NCI-H1694 (cell line): ENCODE results near the gene GJC3.
A peak's percentile ranks its signal among the peaks of the same experiment; 100 is the strongest.
"Not testable (repeated sequence)": the region's sequence is repeated elsewhere in the genome, so short reads cannot be mapped to it uniquely, and the experiment has no call there.

Experiments
- DNase-seq: peaks from one replicate; lab custom pipeline; 2025; lab: John Stamatoyannopoulos, UW

The GJC3 gene

DNA sequence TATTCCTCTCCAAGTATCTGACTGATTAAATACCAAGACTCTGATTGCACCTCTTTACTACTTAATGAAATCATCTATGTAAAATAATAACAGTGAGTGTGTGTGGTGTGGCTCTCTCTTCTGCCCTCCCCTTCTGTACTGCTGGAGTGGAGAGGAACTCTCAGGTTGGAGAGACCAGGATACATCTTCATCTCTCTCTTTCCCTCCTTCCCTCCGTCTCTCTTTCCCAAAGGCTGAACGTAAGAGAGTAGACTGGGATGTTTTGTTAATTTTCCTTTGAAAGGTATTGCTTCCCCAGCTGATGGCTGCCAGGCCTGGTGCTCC lies 272 bp upstream of the GJC3 start:
- DNase-seq, result no peak

DNA sequence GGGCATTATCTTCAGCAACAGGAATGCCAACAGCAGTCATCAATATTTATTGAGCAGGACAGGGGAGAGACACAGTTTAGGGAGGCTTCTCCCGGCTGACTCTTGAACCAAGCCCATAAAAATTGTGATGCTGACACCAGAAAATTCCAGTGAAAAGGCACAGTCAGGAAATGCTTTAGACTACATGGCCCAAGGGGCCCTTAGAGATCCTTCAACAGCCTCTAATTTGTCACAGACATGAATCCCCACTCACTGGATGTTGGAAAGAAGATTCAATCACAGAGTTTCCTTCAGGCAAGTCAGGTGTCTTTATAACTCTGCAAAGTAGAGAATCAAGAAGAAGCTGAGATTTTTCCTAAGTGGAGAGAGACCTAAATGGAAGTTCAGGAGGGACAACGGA lies 1.2 kb downstream of the GJC3 start:
- DNase-seq, result no peak

DNA sequence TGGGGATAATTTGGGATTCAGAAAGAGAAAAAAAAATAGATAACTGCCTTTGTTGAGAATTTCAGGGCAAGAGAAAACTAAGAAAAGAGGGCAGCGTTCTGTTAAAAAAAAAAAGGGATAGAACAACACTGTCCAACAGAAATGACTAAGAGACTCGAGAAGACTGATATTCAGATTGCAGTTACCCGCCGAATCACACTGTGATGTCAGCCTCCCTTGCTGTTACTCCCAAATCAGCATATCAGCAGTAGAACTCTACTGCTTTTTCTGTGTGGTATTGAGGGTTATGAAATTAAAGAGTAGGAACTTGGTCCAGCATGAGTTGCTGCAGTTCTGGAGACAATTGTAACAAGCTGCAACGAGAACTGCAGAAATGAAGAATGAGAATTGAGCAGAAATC lies 1.9 kb downstream of the GJC3 start:
- DNase-seq, result no peak

DNA sequence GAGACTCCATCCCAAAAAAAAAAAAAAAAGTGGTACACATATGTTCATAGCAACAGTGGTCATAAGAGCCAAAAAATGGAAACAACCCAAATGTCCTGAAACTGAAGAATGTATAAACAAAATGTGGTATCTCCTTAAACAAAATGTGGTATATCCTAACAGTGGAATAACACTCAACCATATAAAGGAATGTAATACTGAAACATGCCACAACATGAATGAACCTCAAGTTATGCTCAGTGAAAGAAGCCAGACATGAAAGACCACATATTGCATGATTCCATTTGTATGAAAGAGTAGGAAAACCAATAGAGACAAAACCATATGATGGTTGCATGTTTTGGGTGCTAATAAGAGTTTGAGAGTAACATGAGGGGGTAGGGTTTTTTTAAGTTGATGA lies 3.1 kb downstream of the GJC3 start:
- no peak for DNase-seq

DNA sequence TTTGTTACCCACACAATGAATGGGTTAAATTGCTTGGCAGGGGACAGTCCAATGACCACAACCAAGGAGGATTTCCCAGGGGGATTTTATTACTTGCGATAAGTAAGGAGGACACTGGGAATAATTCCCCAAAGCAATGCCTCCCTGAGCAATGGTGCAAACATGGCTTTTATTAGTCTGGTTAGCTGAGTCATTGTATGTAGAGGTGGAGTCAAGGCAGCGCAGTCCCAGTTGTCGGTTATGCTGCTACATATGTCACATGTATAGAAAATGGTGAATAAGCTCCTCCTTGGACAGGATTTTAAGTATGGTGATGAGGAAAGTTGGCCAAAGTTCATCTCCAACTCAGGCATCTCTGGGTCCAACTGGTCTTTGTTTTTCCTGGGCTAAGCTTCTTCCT lies 6.2 kb downstream of the GJC3 start:
- DNase-seq, result no peak

DNA sequence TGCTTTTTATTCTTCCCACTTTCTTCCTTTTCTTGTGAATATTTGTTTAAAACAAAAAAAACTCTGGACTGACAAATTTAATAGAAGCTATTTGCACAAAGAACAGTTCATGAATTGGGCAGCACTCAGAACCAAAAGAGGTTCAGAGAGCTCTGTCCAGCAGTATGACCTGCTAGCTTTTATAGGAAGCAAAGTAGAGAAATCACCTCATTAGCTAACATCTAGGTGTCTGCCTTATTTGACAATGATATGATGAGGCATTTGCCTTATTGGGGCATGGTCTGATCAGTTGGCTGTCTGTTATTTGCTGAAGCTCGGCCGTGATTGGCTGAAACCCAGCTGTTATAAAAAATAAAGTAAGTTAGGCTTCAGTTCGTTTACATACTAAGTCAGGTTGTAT lies 9.3 kb downstream of the GJC3 start:
- DNase-seq, result no peak

DNA sequence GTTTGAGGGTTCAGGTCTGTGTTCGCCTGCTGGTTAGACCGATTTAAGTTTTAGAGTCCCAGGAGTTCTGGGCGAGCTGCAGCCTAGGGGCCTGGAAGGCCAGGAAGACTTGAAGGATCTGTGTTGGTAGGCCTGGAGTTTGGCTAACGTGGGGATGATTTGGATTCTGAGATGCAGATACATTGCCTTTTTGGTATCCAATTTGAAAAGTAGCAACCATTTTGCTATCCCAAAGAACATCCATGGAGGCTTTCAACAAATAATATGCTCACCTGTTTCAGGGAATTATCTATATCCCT lies 9.7 kb downstream of the GJC3 start:
- DNase-seq, result no peak

DNA sequence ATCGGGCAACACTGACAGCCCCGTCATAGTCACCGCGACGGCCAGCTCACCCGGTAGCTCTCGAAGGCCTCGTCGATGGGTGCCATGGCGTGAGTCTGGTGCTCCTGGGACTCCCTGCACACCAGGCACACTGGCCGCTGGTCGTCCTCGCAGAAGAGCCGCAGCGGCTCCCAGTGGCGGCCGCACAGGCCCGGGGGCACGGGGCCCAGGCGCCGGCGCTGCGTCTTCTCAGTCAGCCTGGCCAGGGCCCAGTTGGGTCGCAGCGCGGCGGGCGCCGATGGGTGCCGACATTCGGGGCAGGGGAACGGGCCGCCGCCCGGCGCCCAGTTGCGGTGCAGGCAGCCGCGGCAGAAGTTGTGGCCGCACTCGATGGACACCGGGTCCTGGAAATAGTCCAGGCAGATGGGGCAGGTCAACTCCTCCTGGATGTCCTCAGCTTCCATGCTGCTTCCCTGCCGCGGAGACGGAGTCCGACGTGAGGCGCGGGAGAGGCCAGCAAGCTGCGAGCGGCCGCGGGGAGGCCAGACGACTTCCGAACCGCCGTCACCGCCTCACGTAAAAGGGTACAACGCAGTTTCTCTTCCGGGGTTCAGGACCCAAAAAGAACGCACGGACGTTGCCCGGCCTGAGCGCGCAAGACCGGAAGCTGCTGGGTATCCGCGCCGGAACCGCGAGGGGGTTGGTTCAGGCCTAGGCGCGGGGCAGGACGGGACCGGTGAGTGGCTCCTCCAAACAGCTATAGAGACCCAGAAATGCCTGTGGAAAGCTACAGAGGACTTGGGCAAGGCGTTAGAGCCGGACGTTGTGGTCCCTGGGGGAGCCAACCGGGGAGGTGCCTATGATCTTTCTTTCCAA lies 10.2 kb downstream of the GJC3 start, which contains the start of gene TRIM4:
Gene TRIM4 (minus strand): TSS at position 572 of the 855 bp plus-strand sequence. CDS start 129 bp downstream, at position 443.
- DNase-seq, result peak; percentile 47

DNA sequence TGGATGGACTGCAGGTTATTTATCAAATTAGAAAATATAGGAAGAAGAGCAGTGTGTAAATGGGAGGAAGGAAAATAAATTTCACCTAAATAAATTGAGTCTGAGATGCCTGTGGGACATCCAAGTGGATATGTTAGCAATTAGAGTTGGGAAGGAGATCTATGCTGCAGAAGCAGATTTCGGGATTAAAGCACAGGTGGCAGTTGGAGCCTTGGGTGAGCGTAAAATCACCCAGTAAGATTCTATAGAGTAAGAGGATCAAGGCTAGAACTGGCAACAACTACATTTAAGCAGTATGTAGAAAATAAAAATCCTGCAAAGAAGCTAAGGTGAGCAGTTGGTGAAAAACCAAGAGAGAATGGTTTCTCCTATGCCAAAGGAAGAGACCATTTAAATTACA lies 18.4 kb downstream of the GJC3 start:
- no peak for DNase-seq

DNA sequence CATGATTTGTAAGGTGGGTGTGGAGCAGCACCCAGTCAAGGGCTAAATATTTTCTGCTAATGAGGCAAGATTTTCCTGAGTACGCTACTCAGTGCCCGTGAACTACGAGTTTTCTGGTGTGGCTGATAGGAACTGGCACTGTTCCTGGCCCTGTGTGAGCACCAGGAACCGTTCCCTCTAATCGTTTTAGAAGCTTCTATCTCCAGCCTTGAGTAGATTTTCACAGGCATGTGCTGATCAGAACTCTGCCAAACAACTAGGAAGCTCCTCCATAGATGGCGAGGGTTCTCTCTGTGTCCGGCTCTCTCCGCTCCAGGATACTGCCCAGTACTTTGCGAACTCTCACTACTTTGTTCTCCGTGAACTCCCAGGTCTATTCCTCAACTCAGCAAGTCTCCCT lies 27.8 kb downstream of the GJC3 start:
- DNase-seq, result no peak

DNA sequence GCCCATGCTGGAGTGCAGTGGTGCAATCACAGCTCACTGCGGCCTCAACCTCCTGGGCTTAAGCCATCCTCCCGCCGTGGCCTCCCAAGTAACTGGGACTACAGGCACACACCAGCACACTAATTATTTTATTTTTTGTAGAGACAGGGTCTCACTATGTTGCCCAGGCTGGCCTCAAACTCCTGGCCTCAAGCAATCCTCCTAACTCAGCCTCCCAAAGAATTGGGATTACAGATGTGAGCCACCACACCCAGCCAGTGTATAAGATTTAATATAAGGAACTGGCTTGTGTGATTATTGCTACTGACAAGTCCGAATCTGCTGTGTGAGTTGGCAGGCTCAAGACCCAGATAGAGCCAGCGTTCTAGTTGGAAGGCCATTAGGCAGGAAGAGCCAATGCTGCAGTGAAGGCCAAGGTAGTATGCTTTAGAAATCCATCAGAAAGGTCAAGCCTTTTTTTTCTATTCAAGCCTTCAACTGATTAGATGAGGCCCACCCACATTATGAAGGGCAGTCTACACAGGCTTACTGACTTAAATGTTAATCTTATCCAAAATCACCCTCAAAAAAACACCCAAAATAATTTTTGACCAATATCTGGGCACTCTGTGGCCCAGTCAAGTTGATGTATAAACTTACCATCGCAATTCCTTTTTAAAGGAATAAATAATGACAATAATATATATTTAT lies 29.4 kb downstream of the GJC3 start:
- no peak for DNase-seq

DNA sequence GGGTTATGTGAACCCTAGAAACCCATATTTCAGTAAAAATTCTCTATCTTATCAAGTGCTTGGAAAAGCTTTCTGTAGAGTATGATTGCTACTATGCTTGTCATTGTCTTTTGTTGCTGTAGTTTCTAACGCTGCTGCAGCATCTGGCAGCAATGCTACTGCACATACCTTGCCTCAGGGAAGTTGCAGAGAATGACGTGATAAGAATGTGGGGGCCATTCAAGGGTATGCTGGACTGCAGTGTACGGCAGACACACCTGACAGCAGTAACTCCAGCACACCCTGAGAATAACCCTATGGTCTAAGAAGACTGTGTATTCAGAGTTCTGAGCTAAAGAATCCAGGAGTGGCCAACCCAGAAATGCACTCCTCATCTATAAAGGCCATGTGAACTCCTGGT lies 30.6 kb downstream of the GJC3 start:
- no peak for DNase-seq

DNA sequence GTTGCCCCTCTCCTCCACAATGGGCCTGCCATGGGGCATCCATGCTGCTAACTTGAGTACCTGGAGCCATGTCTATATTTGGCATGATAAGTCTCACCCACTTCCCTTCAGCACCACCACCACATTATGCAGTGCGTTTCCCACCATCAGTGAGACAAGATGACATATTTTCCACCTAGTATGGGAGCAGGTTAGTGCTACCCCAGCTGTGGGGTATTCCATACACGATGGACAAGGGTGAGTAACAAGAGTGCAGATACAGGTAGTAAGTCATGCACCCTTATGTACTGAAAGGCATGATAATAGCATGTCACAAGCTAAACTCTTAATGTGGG lies 31.4 kb downstream of the GJC3 start:
- no peak for DNase-seq

DNA sequence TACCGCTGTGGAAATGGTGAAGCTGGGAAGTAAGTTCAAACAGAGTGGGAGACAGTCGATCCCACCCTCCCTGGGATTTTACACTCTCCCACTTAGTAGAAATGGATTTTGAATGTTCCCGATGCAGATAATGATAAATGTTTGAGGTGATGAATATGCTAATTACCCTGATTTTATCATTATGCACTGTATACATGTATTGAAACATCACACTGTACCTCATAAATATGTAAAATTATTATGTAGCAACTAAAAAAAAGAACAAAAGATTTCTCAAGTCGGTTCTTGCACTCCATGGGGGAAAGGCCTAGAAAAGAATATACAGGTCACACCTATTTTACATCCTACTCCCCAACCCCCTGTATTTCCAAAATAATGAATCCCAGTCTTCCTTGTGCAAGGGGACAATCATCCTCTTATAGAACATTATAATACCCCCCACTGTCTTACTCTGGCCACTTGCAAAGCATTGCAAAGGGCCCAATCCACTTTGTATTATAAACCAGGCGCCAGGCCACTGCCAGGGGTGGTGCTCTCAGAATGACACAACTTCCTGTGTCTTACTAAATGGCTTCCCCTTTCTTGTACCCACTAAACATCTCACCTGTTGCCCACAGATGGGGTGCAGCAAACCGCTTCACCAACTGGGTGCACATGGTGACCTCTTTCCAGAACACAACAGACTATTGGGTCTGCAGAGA lies 31.9 kb downstream of the GJC3 start:
- no peak for DNase-seq

DNA sequence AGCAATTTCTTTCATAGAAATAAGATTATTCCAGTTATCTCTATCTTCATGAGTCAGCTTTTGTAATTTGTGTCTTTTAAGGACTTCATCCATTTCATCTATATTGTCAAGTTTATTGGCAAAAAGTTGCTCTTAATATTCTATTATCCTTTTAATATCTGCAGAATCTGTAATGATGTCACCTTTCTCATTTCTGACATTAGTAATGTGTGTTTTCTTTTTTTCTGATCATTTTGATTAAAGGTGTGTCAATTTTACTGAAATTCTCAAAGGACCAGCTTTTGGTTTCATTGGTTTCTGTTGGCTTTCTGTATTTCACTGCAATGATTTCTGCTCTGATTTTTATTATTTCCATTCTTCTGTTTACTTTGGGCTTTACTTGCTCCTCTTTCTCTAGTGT lies 34.7 kb downstream of the GJC3 start:
- no peak for DNase-seq

DNA sequence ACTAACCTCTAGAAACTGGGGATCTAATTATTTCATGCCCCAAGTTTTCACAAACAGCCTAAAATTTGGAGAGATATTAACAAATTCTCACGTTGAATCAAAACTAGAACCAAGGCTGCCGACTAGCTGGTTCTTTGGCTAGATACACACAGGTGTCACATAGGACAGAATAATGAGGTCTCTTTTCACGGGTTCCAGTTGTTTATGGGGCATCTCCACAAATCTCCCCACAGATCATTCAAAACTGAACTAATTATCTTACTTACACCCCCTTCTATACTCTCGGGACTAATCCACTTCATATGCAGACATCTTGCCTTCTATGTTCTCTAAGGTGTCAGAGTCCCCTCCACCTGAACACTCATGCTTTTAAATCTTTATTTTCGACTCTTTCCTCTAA lies 36.1 kb downstream of the GJC3 start:
- DNase-seq, result no peak

DNA sequence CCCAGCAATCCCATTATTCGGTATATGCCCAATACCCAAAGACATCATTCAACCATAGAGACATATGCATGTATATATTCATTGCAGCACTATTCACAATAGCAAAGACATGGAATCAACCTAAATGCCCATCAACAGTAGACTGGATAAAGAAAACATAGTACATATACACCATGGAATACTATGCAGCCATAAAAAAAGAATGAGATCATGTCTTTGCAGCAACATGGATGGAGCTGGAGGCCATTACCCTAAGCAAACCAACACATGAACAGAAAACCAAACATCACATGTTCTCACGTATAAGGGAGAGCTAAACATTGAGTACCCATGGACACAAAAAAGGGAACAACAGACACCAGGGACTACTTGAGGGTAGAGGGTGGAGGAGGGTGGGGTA lies 39.1 kb downstream of the GJC3 start:
- DNase-seq, result not testable (repeated sequence)

DNA sequence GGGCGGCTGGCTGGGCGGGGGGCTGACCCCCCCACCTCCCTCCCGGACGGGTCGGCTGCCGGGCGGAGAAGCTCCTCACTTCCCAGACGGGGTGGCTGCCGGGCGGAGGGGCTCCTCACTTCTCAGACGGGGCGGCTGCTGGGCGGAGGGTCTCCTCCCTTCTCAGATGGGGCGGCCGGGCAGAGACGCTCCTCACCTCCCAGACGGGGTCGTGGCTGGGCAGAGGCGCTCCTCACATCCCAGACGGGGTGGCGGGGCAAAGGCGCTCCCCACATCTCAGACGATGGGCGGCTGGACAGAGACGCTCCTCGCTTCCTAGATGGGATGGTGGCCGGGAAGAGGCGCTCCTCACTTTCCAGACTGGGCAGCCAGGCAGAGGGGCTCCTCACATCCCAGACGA lies 41.1 kb downstream of the GJC3 start:
- not testable (repeated sequence) for DNase-seq

DNA sequence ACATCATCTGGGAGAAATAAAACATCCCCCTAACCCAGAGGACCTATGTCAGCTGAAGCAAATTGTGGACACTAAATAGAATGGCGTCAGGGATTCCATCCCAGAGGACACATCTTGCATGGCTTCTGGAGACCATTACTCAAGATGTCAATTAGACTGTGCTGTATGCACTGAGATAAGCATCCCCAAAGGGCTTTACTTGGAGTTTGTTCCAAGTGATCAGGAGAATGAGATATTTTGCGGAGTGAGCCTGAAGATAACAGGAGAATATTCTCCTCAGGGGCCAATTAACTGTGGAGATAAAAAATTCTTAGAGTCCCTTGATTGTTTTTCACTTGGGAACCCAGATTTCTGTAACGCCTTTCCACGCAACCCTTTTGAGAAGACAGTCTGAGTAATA lies 48.0 kb downstream of the GJC3 start:
- no peak for DNase-seq

DNA sequence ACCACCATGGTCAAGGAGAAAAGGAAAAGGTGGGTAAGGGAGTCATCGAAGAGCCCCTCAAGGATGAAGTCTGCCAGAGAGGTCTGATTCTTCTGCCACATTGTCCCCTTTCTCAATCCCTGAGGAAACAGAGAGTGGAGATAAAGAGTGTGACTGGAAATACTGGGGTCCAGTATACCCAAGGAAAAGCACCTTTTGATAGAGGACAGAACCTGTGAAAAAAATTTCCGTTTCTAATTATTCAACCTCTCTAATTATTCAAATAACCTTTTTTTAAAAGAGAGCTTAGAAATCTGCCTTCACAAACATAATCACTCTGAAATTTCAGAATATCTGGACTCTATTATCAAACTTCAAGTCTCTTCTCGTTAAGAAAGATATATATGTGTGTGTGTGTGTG lies 52.5 kb downstream of the GJC3 start, which contains the start of gene OR2AE1:
Gene OR2AE1 (minus strand): TSS at position 101 of the 400 bp plus-strand sequence. CDS start 0 bp downstream, at position 101.
- no peak for DNase-seq

DNA sequence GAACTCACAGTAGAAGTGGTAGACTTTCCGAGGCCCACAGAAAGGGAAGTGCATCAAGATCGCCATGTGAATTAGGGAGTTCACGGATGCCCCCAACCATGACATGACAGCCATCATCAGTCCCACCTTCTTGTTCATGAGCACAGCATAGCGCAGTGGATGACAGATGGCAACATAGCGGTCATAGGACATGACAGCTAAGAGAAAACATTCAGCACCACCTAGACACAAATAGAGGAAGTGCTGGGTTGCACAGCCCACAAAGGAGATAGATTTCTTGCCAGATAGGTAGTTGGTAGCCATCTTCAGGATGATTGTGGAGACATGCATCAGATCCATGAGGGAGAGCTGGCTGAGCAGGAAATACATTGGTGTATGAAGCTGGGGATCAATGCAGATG lies 52.9 kb downstream of the GJC3 start:
- no peak for DNase-seq
